Measurements from ENCODE around the gene BRINP2. TPM values are rescaled to one million over a fixed set of nuclear protein-coding genes. Genes with fewer than 3 reads are reported as not detected.

The BRINP2 gene
- total and polyA plus RNA-seq, 2 of the 8 experiments (the other 6 are each of a cell fraction or from before 2014, with no cell fraction given), result 0.39 to 0.42 TPM

- WGBS, 2 experiments (ENCODE audit: extremely low coverage in 1 of 2, insufficient coverage in 1 of 2, insufficient read length in 1 of 2, insufficient replicate concordance in 2 of 2, low coverage in 1 of 2, low lambda C conversion rate in 2 of 2, missing lambda C conversion rate in 1 of 2), result 93% methylated on average over 4 of the region's 4 CpGs; no CpG with 5 or more reads in 1 of the 2 experiments
- H2BK15ac ChIP-seq (ENCODE audit: low read length), result no peak overlapping the region
- CTCF ChIA-PET (ENCODE audit: partially characterized antibody), result interaction anchor here (1.1 to 6.0 kb wide), 2 partner anchors 9 to 534 kb away, joined by 3 to 44 read pairs; no protein-coding TSS in a partner anchor
Observed at GRCh38 chr1:177246710-177247580, 76.2 kb downstream of the BRINP2 start.

More at GRCh38 chr1:177246710-177247580, 76.2 kb downstream of the BRINP2 start:
- Histone ChIP-seq H2AK5ac (ENCODE audit: low read depth, low read length) (no peak overlapping the region), H3K79me2 (ENCODE audit: control insufficient read depth in 1 of 2, insufficient read depth in 2 of 2, low read length in 2 of 2) (no peaks in the 10 kb centered on the region), H3K9me3 (ENCODE audit: insufficient read depth in 2 of 2, low read depth in 1 of 2, low read length in 1 of 2) (no peaks in the 10 kb centered on the region), H4K8ac (ENCODE audit: extremely low read depth, insufficient read depth, low read length) (no peak overlapping the region), H3K56ac (replicated peaks; ENCODE audit: insufficient read length, low read depth, low read length) (no peak overlapping the region), H3K23me2 (ENCODE audit: low read depth, low read length) (no peaks in the 10 kb centered on the region; the same call in 1 of the 2 replicates), H3K4me3 (ENCODE audit: extremely low read depth in 1 of 4, insufficient read depth in 2 of 4, low read depth in 3 of 4, low read length in 4 of 4) (no peak overlapping the region), H3K4me2 (ENCODE audit: insufficient read depth in 1 of 2, low read depth in 2 of 2, low read length in 2 of 2) (no peak overlapping the region), H3K23ac (ENCODE audit: insufficient read length) (no peak overlapping the region), H4K5ac (ENCODE audit: insufficient read length, low read depth, low read length) (no peak overlapping the region), H3K27me3 (replicated peaks in 1 of 4; ENCODE audit: control insufficient read depth in 3 of 4, extremely low read depth in 1 of 4, insufficient read depth in 3 of 4, low read length in 3 of 4) (no peaks in the 10 kb centered on the region), H3K18ac (ENCODE audit: extremely low read depth, low read length) (no peak overlapping the region), H3K36me3 (ENCODE audit: control insufficient read depth in 2 of 4, insufficient read depth in 4 of 4, low read length in 3 of 4) (no peaks in the 10 kb centered on the region), H3K4me1 (replicated peaks in 1 of 4; ENCODE audit: control insufficient read depth in 3 of 4, insufficient read depth in 4 of 4, low read length in 3 of 4) (no peaks in the 10 kb centered on the region; a peak in 3 of 7 replicates), H4K91ac (replicated peaks; ENCODE audit: insufficient read length, low read length) (no peak overlapping the region), H4K20me1 (replicated peaks in 1 of 2; ENCODE audit: control insufficient read depth in 1 of 2, insufficient read depth in 2 of 2, low read length in 2 of 2) (no peaks in the 10 kb centered on the region), H3K9ac (replicated peaks in 1 of 4; ENCODE audit: extremely low read depth in 1 of 4, low read depth in 3 of 4, low read length in 3 of 4) (no peak overlapping the region), H2BK12ac (ENCODE audit: low read depth, low read length) (no peak overlapping the region), H3K4ac (replicated peaks; ENCODE audit: insufficient read length, low read depth, low read length) (no peak overlapping the region), H3K27ac (ENCODE audit: low read depth, low read length) (no peak overlapping the region), H2BK5ac (ENCODE audit: low read depth, low read length) (no peak overlapping the region), H3K14ac (ENCODE audit: insufficient read length) (no peak overlapping the region), H3K79me1 (ENCODE audit: low read depth, low read length) (no peaks in the 10 kb centered on the region), H2BK120ac (replicated peaks; ENCODE audit: low read depth, low read length) (no peak overlapping the region), H2BK20ac (ENCODE audit: low read length) (no peak overlapping the region), H2AFZ (ENCODE audit: low read length) (no peak overlapping the region)
- DNase-seq (ENCODE audit: low read depth in 1 of 2, low spot score in 2 of 2) (no peak), FAIRE-seq (no peak)
- TF ChIP-seq NRF1 (IDR thresholded peaks at IDR 0.05; ENCODE audit: low read depth, low read length) (no peak), CEBPB (IDR thresholded peaks at IDR 0.05; ENCODE audit: low read depth, low read length) (no peak)
- POLR2A ChIA-PET (ENCODE audit: partially characterized antibody), result no interaction called here

Measured in H1 (cell line).